ENCODE data around the gene HCFC2. TPM values are rescaled to one million over a fixed set of nuclear protein-coding genes. Genes with fewer than 3 reads are reported as not detected.

Gene HCFC2
- total and polyA plus RNA-seq, 2 of the 4 experiments (the other 2 are of a cell fraction): 12.0 to 34.2 TPM

DNA sequence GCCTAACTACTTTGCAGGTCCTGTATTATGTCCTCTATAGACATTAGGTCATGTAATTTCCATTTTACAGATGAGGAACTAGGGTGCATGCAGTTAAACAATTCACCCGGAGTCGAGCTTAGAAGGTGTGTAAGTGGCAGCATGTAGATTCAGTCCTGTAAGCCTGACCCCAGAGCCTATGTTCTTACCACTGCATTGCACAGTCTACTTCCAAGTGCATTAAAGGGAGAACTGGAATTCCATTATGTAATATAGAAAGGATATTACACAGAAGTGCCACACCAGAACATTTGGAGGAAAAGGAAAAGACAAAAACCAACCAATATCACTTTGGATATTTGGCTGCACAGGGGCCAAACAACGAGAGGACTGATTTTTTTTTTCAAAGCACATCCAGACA lies 15.5 kb upstream of the HCFC2 start:
- peak overlapping the region; percentile 86 for H3K9ac ChIP-seq (ENCODE audit: low read depth, low read length)
- peak overlapping the region; percentile 85; the same call in 1 of the 2 replicates for H3K23ac ChIP-seq (ENCODE audit: low read depth, low read length)
- DNase-seq: peak; percentile 7
- 0 out of 2 replicates have a peak, but pooled peaks cover 2% of the 10 kb centered on the region for H3K36me3 ChIP-seq (ENCODE audit: control insufficient read depth, insufficient read depth, low read length)
- H3K18ac ChIP-seq (ENCODE audit: low read depth, low read length): peak overlapping the region; percentile 92
- peak overlapping the region; percentile 1 for H2AK9ac ChIP-seq (replicated peaks; ENCODE audit: low read depth, low read length, poor library complexity)
- H3K56ac ChIP-seq (ENCODE audit: extremely low read depth, insufficient read depth, low read length): peak overlapping the region; percentile 71; the same call in 1 of the 2 replicates
- H2AK5ac ChIP-seq (ENCODE audit: low read depth, low read length): peak overlapping the region; percentile 76
- no CpG with 5 or more reads among the region's 3 CpGs for WGBS, 2 experiments (ENCODE audit: extremely low coverage in 2 of 2, insufficient read length in 1 of 2)
- peaks cover 14% of the 10 kb centered on the region for H3K4me1 ChIP-seq (ENCODE audit: control insufficient read depth, insufficient read depth, low read length)
- TF ChIP-seq, protein P1, sequence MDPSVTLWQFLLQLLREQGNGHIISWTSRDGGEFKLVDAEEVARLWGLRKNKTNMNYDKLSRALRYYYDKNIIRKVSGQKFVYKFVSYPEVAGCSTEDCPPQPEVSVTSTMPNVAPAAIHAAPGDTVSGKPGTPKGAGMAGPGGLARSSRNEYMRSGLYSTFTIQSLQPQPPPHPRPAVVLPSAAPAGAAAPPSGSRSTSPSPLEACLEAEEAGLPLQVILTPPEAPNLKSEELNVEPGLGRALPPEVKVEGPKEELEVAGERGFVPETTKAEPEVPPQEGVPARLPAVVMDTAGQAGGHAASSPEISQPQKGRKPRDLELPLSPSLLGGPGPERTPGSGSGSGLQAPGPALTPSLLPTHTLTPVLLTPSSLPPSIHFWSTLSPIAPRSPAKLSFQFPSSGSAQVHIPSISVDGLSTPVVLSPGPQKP (IDR thresholded peaks at IDR 0.05; ENCODE audit: borderline replicate concordance, low read depth, low read length): no peak
- TF ChIP-seq BHLHE40 (IDR thresholded peaks at IDR 0.05; ENCODE audit: low read depth, low read length) (no peak), CEBPB (IDR thresholded peaks at IDR 0.05; ENCODE audit: low read depth, low read length) (no peak), POLR2A (IDR thresholded peaks at IDR 0.05; ENCODE audit: low read depth, low read length) (no peak), SMC3 (IDR thresholded peaks at IDR 0.05; ENCODE audit: low read depth, low read length) (no peak), RFX5 (IDR thresholded peaks at IDR 0.05; ENCODE audit: low read depth, low read length) (no peak), FOS (IDR thresholded peaks at IDR 0.05; ENCODE audit: low read depth, low read length) (no peak), MAZ (IDR thresholded peaks at IDR 0.05; ENCODE audit: borderline replicate concordance, low read depth, low read length) (no peak), RCOR1 (IDR thresholded peaks at IDR 0.05; ENCODE audit: insufficient replicate concordance, low read length) (no peak)
- TF ChIP-seq, protein P2, sequence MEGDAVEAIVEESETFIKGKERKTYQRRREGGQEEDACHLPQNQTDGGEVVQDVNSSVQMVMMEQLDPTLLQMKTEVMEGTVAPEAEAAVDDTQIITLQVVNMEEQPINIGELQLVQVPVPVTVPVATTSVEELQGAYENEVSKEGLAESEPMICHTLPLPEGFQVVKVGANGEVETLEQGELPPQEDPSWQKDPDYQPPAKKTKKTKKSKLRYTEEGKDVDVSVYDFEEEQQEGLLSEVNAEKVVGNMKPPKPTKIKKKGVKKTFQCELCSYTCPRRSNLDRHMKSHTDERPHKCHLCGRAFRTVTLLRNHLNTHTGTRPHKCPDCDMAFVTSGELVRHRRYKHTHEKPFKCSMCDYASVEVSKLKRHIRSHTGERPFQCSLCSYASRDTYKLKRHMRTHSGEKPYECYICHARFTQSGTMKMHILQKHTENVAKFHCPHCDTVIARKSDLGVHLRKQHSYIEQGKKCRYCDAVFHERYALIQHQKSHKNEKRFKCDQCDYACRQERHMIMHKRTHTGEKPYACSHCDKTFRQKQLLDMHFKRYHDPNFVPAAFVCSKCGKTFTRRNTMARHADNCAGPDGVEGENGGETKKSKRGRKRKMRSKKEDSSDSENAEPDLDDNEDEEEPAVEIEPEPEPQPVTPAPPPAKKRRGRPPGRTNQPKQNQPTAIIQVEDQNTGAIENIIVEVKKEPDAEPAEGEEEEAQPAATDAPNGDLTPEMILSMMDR (conservative IDR thresholded peaks at IDR 0.05; ENCODE audit: low read depth, low read length): no peak
- peaks cover 22 to 28% of the 10 kb centered on the region in 2 experiments for H3K79me1 ChIP-seq (ENCODE audit: low read depth in 1 of 2, low read length in 2 of 2)
- no peak overlapping the region for H2AFZ ChIP-seq (replicated peaks; ENCODE audit: low read length, poor library complexity)
- CTCF ChIA-PET: no interaction called here
- H3K4me3 ChIP-seq (ENCODE audit: insufficient read depth, low read depth, low read length): peak overlapping the region; percentile 47
- H3K27me3 ChIP-seq (ENCODE audit: control insufficient read depth, insufficient read depth, low read length): no peaks in the 10 kb centered on the region
- H2BK20ac ChIP-seq (ENCODE audit: low read depth, low read length): peak overlapping the region; percentile 59
- peak overlapping the region; percentile 74 for H2BK120ac ChIP-seq (ENCODE audit: low read depth, low read length)
- peak overlapping the region; percentile 46 for H4K91ac ChIP-seq (ENCODE audit: insufficient read depth, low read depth, low read length)
- POLR2A ChIA-PET (ENCODE audit: unreplicated experiment): no interaction called here
- dilution Hi-C loops (cut with HindIII; ENCODE audit: low sequenced_read_pairs, unreplicated experiment): no loop called here
- peak overlapping the region in 1 of 2 experiments; percentile 77; a peak in 2 of 4 replicates for H4K8ac ChIP-seq (ENCODE audit: low read depth in 2 of 2, low read length in 2 of 2)
- no TSS peak for BruUV-seq (replicated peaks)
- H3K14ac ChIP-seq (replicated peaks; ENCODE audit: low read depth, low read length): peak overlapping the region; percentile 81
- H3K9me1 ChIP-seq (ENCODE audit: insufficient read depth, low read length): peaks cover 5% of the 10 kb centered on the region; the same call in 1 of the 2 replicates
- H2BK5ac ChIP-seq (ENCODE audit: low read depth, low read length, poor library complexity, severe bottlenecking): peak overlapping the region; percentile 94
- H2BK15ac ChIP-seq (ENCODE audit: low read depth, low read length): peak overlapping the region; percentile 62; the same call in 2 of the 3 replicates
- H3K27ac ChIP-seq (ENCODE audit: insufficient read depth, low read length): peak overlapping the region; percentile 95
- H4K20me1 ChIP-seq (ENCODE audit: insufficient read depth, low read length): 0 out of 2 replicates have a peak, but pooled peaks cover 3% of the 10 kb centered on the region
- H3K4me2 ChIP-seq (ENCODE audit: low read depth, low read length): peak overlapping the region; percentile 96
- in situ Hi-C loops (cut with MboI; ENCODE audit: low sequenced_read_pairs): no loop called here
- peak overlapping the region; percentile 89 for H3K4ac ChIP-seq (ENCODE audit: low read depth, low read length)
- peak; percentile 6; the same call in 1 of the 2 replicates for ATAC-seq (ENCODE audit: low read depth)
- intact Hi-C loops (cut with micrococcal nuclease): loop anchor here (2.0 to 5.0 kb wide), 2 partner anchors 37 to 82 kb away; no protein-coding TSS in a partner anchor
- H4K5ac ChIP-seq (ENCODE audit: low read depth, low read length): peak overlapping the region; percentile 76; the same call in 1 of the 2 replicates
- H3K9me3 ChIP-seq (ENCODE audit: control insufficient read depth, insufficient read depth, low read length): no peaks in the 10 kb centered on the region

Measured in IMR-90 (cell line).